B cell (primary cell): ENCODE measurements around the gene REC8. TPM values are rescaled to one million over a fixed set of nuclear protein-coding genes. Genes with fewer than 3 reads are reported as not detected.

Experiments used
- ATAC-seq: fragments of 200-7000 bp; cut with Tn5 transposase; one replicate; pipeline ENCODE4 v1.10.0; 2021; ENCODE audit warnings: low read depth, mild to moderate bottlenecking, moderate number of reproducible peaks, moderate library complexity
- CTCF ChIA-PET: fragments of 350-600 bp; sonication (Branson Sonifier 250); formaldehyde crosslinking; loops from one replicate; lab custom pipeline; 2021; ENCODE audit warnings: antibody characterized with exemption, inconsistent platforms; lab: Charles Lee
- POLR2A ChIA-PET: fragments of 350-600 bp; sonication (Branson Sonifier 250); formaldehyde crosslinking; loops from one replicate; lab custom pipeline; 2021; ENCODE audit warnings: antibody characterized with exemption; lab: Charles Lee
- DNase-seq: peaks from one replicate; pipeline ENCODE4 v3.0.0; 2013
- H2AFZ ChIP-seq: 2 replicates; pipeline ENCODE4 v1.6.1; 2012; ENCODE audit warnings: mild to moderate bottlenecking, low read depth, low read length; ENCODE audit not compliant: insufficient read depth, poor library complexity, severe bottlenecking
- H3K27ac ChIP-seq, 2 donors: 1 replicate in 1 of 2; 2 replicates in 1 of 2; pipeline ENCODE4 v1.5.1; 2012 to 2013; ENCODE audit warnings: low read length in 2 of 2, mild to moderate bottlenecking in 2 of 2, moderate library complexity in 1 of 2
- H3K27me3 ChIP-seq, 4 experiments: fragments of 200-600 bp in 1 of 4; sonication (generic) in 1 of 4; replicated peaks in 1 of 4; 1 replicate in 2 of 4; 2 replicates in 2 of 4; pipeline versions ENCODE4 v1.6.1 to v1.7.0; 2013 to 2016; ENCODE audit warnings: low read length in 3 of 4, mild to moderate bottlenecking in 2 of 4, mixed read lengths in 1 of 4, moderate library complexity in 1 of 4; ENCODE audit not compliant: insufficient read depth in 4 of 4, control insufficient read depth in 3 of 4; ENCODE audit errors: control extremely low read depth in 1 of 4
- H3K36me3 ChIP-seq, 2 experiments: replicated peaks in 1 of 2; 1 replicate in 1 of 2; 2 replicates in 1 of 2; pipeline versions ENCODE4 v1.6.1 to v1.7.1; 2013; ENCODE audit warnings: low read length in 1 of 2; ENCODE audit not compliant: insufficient read depth in 2 of 2, control insufficient read depth in 1 of 2; ENCODE audit errors: control extremely low read depth in 1 of 2, extremely low read depth in 1 of 2
- H3K4me1 ChIP-seq, 2 donors: fragments of 200-600 bp in 1 of 2; sonication (generic) in 1 of 2; 1 replicate in 1 of 2; 2 replicates in 1 of 2; pipeline versions ENCODE4 v1.5.1 to v1.6.1; 2013 to 2017; ENCODE audit warnings: low read length in 2 of 2; ENCODE audit not compliant: control insufficient read depth in 2 of 2, insufficient read depth in 2 of 2
- H3K4me2 ChIP-seq: replicated peaks from 2 replicates; pipeline ENCODE3; 2012; ENCODE audit warnings: mild to moderate bottlenecking, low read depth, low read length; ENCODE audit not compliant: poor library complexity, severe bottlenecking
- H3K4me3 ChIP-seq, 5 experiments: fragments of 200-600 bp in 1 of 5; sonication (generic) in 1 of 5; 1 replicate in 3 of 5; 2 replicates in 2 of 5; pipeline versions ENCODE4 v1.5.1 to v1.7.0; 2011 to 2016; ENCODE audit warnings: low read length in 4 of 5, mild to moderate bottlenecking in 4 of 5, low read depth in 2 of 5, control low read depth in 1 of 5, moderate library complexity in 1 of 5; ENCODE audit not compliant: insufficient read depth in 1 of 5; ENCODE audit errors: control extremely low read depth in 1 of 5, extremely low read depth in 1 of 5
- H3K79me2 ChIP-seq: fragments of 200-600 bp; sonication (generic); one replicate; pipeline ENCODE4 v1.6.0; 2016; ENCODE audit warnings: low read length; ENCODE audit not compliant: control insufficient read depth, insufficient read depth
- H3K9ac ChIP-seq: fragments of 200-600 bp; sonication (generic); 2 replicates; pipeline ENCODE4 v1.6.1; 2017; ENCODE audit warnings: mild to moderate bottlenecking, low read length, moderate library complexity
- H3K9me3 ChIP-seq, 3 donors: one replicate each; pipeline versions ENCODE4 v1.6.1 to v1.7.1; 2013; ENCODE audit warnings: low read length in 2 of 3; ENCODE audit not compliant: control insufficient read depth in 2 of 3, insufficient read depth in 1 of 3; ENCODE audit errors: control extremely low read depth in 1 of 3
- H4K20me1 ChIP-seq: 2 replicates; pipeline ENCODE4 v1.6.0; 2012; ENCODE audit warnings: mild to moderate bottlenecking, low read length; ENCODE audit not compliant: insufficient read depth, control insufficient read depth, poor library complexity, severe bottlenecking
- H3K27ac Mint-ChIP-seq: one replicate; pipeline ENCODE4 v1.8.0; 2021; ENCODE audit warnings: mixed read lengths
- H3K27me3 Mint-ChIP-seq: one replicate; pipeline ENCODE4 v1.8.0; 2021; ENCODE audit warnings: mixed read lengths
- H3K4me1 Mint-ChIP-seq: one replicate; pipeline ENCODE4 v1.8.0; 2021; ENCODE audit warnings: mixed read lengths
- H3K4me3 Mint-ChIP-seq: one replicate; pipeline ENCODE4 v1.8.0; 2021; ENCODE audit warnings: mixed read lengths
- H3K9me3 Mint-ChIP-seq: one replicate; pipeline ENCODE4 v1.8.0; 2022; ENCODE audit warnings: mixed read lengths; ENCODE audit not compliant: insufficient read depth
- CTCF ChIP-seq: fragments of 200-600 bp; IDR thresholded peaks from one replicate; pipeline ENCODE4 v1.8.0; 2022; ENCODE audit warnings: antibody characterized with exemption, mild to moderate bottlenecking
- EZH2 ChIP-seq: IDR thresholded peaks from 2 replicates; pipeline ENCODE4 v1.6.1; 2012; ENCODE audit warnings: borderline replicate concordance, low read depth, mild to moderate bottlenecking, moderate library complexity, low read length; ENCODE audit not compliant: insufficient read depth, poor library complexity, severe bottlenecking
- WGBS: methylation state at CpG from one replicate; pipeline ENCODE4 v1.1.5; 2013; ENCODE audit warnings: missing lambda C conversion rate; ENCODE audit not compliant: insufficient coverage; 5-methylcytosine and 5-hydroxymethylcytosine counted together
- intact Hi-C: fragments of 100-400 bp; cut with micrococcal nuclease; formaldehyde crosslinking; loops from one replicate; pipeline ENCODE4 v1.10.0; 2022
- polyA plus RNA-seq: library from polyadenylated mRNA; depleted of rRNA; stranded (reverse); fragments of >200 nt; gene quantifications from 2 replicates; pipeline ENCODE4 v1.2.3, GENCODE V29; 2012
- total RNA-seq, 2 donors: library from RNA; stranded (reverse); fragments of 120-200 nt in 1 of 2; gene quantifications; 1 replicate in 1 of 2; 2 replicates in 1 of 2; pipeline versions ENCODE4 v1.2.3 to v1.2.4, GENCODE V29; 2013 to 2022

The REC8 gene
- total and polyA plus RNA-seq, 2 donors (not counting 1 experiment from before 2014, with no cell fraction given) = 34.0 to 62.1 TPM

GRCh38 chr14:24123424-24124417, 48.2 kb upstream of the REC8 start:
- Histone ChIP-seq H2AFZ (peak overlapping the region; percentile 62), H4K20me1 (no peaks in the 10 kb centered on the region), H3K4me2 (peak overlapping the region; percentile 57), H3K27ac (peak overlapping the region; percentile 30 to 92), H3K9ac (peak overlapping the region; percentile 14), H3K4me3 (no peak overlapping the region), H3K79me2 (peaks cover 4% of the 10 kb centered on the region), H3K9me3 (no peaks in the 10 kb centered on the region), H3K27me3 (no peaks in the 10 kb centered on the region), H3K4me1 (peaks cover 33 to 34% of the 10 kb centered on the region in 2 donors), H3K36me3 (peaks cover 8 to 37% of the 10 kb centered on the region in 2 experiments)
- DNase-seq = peak; percentile 71
- intact Hi-C loops = no loop called here
- peak overlapping the region; percentile 39 for H3K4me3 Mint-ChIP-seq
- no peaks in the 10 kb centered on the region for H3K27me3 Mint-ChIP-seq
- H3K9me3 Mint-ChIP-seq = no peaks in the 10 kb centered on the region
- WGBS = 79% methylated on average over 7 of the region's 9 CpGs
- TF ChIP-seq EZH2 = no peak
- TF ChIP-seq CTCF = no peak
- peak overlapping the region; percentile 91 for H3K27ac Mint-ChIP-seq
- peak; percentile 56 for ATAC-seq
- POLR2A ChIA-PET = interaction anchor here (1.5 kb wide), 1 partner anchor 12 kb away, joined by 4 read pairs; the partner anchor contains the start of gene PSME1
- H3K4me1 Mint-ChIP-seq = peaks cover 33% of the 10 kb centered on the region
- CTCF ChIA-PET = interaction anchor here (0.6 to 1.3 kb wide), 4 partner anchors 14 to 35 kb away, joined by 3 read pairs; partner anchors contain the start of gene EMC9
